A673 (cell line): ENCODE data around the gene VIPR1. TPM values are rescaled to one million over a fixed set of nuclear protein-coding genes. Genes with fewer than 3 reads are reported as not detected.

Source experiments
- BruUV-seq: library from RNA; stranded (reverse); fragments of 400-500 nt; replicated peaks from 2 replicates; lab custom pipeline; 2021; lab: Mats Ljungman, UMichigan
- CTCF ChIA-PET: fragments of 300-600 bp; sonication (Branson Sonifier 250); formaldehyde crosslinking; loops from one replicate; lab custom pipeline; 2022; ENCODE audit warnings: antibody characterized with exemption; lab: Charles Lee
- POLR2A ChIA-PET: fragments of 300-600 bp; sonication (Branson Sonifier 250); formaldehyde crosslinking; loops from one replicate; lab custom pipeline; 2022; ENCODE audit warnings: antibody characterized with exemption; ENCODE audit not compliant: low non-redundant PET; lab: Charles Lee
- DNase-seq: peaks from one replicate; pipeline ENCODE4 v3.0.0-alpha.2; 2015; ENCODE audit warnings: low spot score
- H3K27ac ChIP-seq: fragments of 200-600 bp; sonication (generic); 2 replicates; pipeline ENCODE4 v1.5.1; 2016; ENCODE audit warnings: mixed run types, low read depth, mild to moderate bottlenecking, mixed read lengths, antibody characterized with exemption, low read length; ENCODE audit not compliant: poor library complexity, severe bottlenecking
- H3K27me3 ChIP-seq: fragments of 200-600 bp; sonication (generic); replicated peaks from 2 replicates; pipeline ENCODE4 v1.6.1; 2017; ENCODE audit warnings: mixed run types, low read depth, mild to moderate bottlenecking, mixed read lengths, antibody characterized with exemption, low read length; ENCODE audit not compliant: insufficient read depth, poor library complexity
- H3K36me3 ChIP-seq: fragments of 200-600 bp; sonication (generic); 2 replicates; pipeline ENCODE4 v1.6.1; 2016; ENCODE audit warnings: mixed run types, mild to moderate bottlenecking, mixed read lengths, antibody characterized with exemption, low read length; ENCODE audit not compliant: insufficient read depth, poor library complexity, severe bottlenecking
- H3K4me1 ChIP-seq: fragments of 200-600 bp; sonication (generic); 2 replicates; pipeline ENCODE4 v1.6.1; 2017; ENCODE audit warnings: mixed run types, mild to moderate bottlenecking, mixed read lengths, antibody characterized with exemption, low read length; ENCODE audit not compliant: insufficient read depth, poor library complexity, severe bottlenecking
- H3K4me3 ChIP-seq: fragments of 200-600 bp; sonication (generic); 2 replicates; pipeline ENCODE4 v1.5.1; 2016; ENCODE audit warnings: low read depth, mixed run types, mild to moderate bottlenecking, mixed read lengths, low read length; ENCODE audit not compliant: poor library complexity, severe bottlenecking
- H3K9me3 ChIP-seq: fragments of 200-600 bp; sonication (generic); 2 replicates; pipeline ENCODE4 v1.6.1; 2016; ENCODE audit warnings: mixed run types, low read depth, mild to moderate bottlenecking, mixed read lengths, antibody characterized with exemption, low read length; ENCODE audit not compliant: poor library complexity, severe bottlenecking
- EZH2 ChIP-seq: fragments of 200-600 bp; sonication (generic); IDR thresholded peaks from 2 replicates; pipeline ENCODE4 v1.6.1; 2017; ENCODE audit warnings: borderline replicate concordance, low read depth, mild to moderate bottlenecking, mixed read lengths, antibody characterized with exemption, low read length; ENCODE audit not compliant: poor library complexity, severe bottlenecking
- intact Hi-C: fragments of 100-400 bp; cut with micrococcal nuclease; formaldehyde crosslinking; loops from one replicate; pipeline ENCODE4 v1.10.0; 2022; ENCODE audit not compliant: unreplicated experiment
- total RNA-seq: library from RNA; stranded (reverse); gene quantifications from 2 replicates; pipeline ENCODE4 v1.2.3, GENCODE V29; 2021
- TF ChIP-seq, protein P1 (sequence below): fragments of 300-800, 200-600 bp; sonication (generic); conservative IDR thresholded peaks from 2 replicates; pipeline ENCODE4 v1.5.1; 2017; ENCODE audit warnings: low read depth, mild to moderate bottlenecking, antibody characterized with exemption, low read length, moderate library complexity, mixed read lengths

The VIPR1 gene
- total RNA-seq, 1 experiment from 2014 or later, result 0.26 TPM

DNA sequence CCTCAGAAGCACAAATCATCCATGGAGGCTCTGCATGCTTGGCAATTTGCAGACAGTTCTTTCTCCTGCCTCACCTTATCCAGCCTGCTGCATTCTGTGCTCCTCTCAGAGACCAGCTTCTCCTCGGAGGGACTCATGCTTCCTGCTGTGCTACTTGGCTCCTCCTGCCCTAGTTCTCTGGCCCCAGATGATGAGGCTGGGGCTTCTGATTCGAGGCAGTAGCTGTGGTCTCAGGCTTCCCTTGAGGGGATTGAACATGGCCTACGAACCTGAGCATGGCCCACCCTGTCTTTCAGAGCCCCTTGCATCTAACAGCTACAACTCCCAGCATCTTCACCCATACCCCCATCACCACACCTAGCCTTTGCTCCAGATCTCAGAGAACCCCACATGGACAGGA, 6.7 kb downstream of the VIPR1 start:
- H3K36me3 ChIP-seq, result no peaks in the 10 kb centered on the region
- H3K9me3 ChIP-seq, result no peaks in the 10 kb centered on the region
- POLR2A ChIA-PET, result no interaction called here
- no peak for TF ChIP-seq EZH2
- TF ChIP-seq, protein P1, sequence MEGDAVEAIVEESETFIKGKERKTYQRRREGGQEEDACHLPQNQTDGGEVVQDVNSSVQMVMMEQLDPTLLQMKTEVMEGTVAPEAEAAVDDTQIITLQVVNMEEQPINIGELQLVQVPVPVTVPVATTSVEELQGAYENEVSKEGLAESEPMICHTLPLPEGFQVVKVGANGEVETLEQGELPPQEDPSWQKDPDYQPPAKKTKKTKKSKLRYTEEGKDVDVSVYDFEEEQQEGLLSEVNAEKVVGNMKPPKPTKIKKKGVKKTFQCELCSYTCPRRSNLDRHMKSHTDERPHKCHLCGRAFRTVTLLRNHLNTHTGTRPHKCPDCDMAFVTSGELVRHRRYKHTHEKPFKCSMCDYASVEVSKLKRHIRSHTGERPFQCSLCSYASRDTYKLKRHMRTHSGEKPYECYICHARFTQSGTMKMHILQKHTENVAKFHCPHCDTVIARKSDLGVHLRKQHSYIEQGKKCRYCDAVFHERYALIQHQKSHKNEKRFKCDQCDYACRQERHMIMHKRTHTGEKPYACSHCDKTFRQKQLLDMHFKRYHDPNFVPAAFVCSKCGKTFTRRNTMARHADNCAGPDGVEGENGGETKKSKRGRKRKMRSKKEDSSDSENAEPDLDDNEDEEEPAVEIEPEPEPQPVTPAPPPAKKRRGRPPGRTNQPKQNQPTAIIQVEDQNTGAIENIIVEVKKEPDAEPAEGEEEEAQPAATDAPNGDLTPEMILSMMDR, result no peak
- intact Hi-C loops, result no loop called here
- no TSS peak for BruUV-seq
- CTCF ChIA-PET, result no interaction called here
- no peaks in the 10 kb centered on the region for H3K4me1 ChIP-seq
- no peak overlapping the region for H3K27ac ChIP-seq
- DNase-seq, result no peak
- no peak overlapping the region for H3K4me3 ChIP-seq
- no peaks in the 10 kb centered on the region for H3K27me3 ChIP-seq

GRCh38 chr3:42510325-42510724, 7.9 kb downstream of the VIPR1 start:
- POLR2A ChIA-PET, result no interaction called here
- intact Hi-C loops, result no loop called here
- H3K4me3 ChIP-seq, result no peak overlapping the region
- H3K36me3 ChIP-seq, result no peaks in the 10 kb centered on the region
- H3K27me3 ChIP-seq, result no peaks in the 10 kb centered on the region
- BruUV-seq, result no TSS peak
- no peaks in the 10 kb centered on the region for H3K4me1 ChIP-seq
- H3K27ac ChIP-seq, result no peak overlapping the region
- CTCF ChIA-PET, result no interaction called here
- H3K9me3 ChIP-seq, result no peaks in the 10 kb centered on the region
- TF ChIP-seq EZH2, result no peak
- TF ChIP-seq, protein P1, result no peak
- no peak for DNase-seq

GRCh38 chr3:42511201-42511600, 8.8 kb downstream of the VIPR1 start:
- POLR2A ChIA-PET, result no interaction called here
- TF ChIP-seq, protein P1, result no peak
- no peak for TF ChIP-seq EZH2
- Histone ChIP-seq H3K4me3 (no peak overlapping the region), H3K27ac (no peak overlapping the region), H3K9me3 (no peaks in the 10 kb centered on the region), H3K36me3 (no peaks in the 10 kb centered on the region), H3K27me3 (no peaks in the 10 kb centered on the region), H3K4me1 (no peaks in the 10 kb centered on the region)
- intact Hi-C loops, result no loop called here
- CTCF ChIA-PET, result no interaction called here
- BruUV-seq, result no TSS peak
- no peak for DNase-seq
